ENCODE data around the gene SDR9C7.
"Not testable (repeated sequence)": the region's sequence is repeated elsewhere in the genome, so short reads cannot be mapped to it uniquely, and the experiment has no call there.

The SDR9C7 gene

DNA sequence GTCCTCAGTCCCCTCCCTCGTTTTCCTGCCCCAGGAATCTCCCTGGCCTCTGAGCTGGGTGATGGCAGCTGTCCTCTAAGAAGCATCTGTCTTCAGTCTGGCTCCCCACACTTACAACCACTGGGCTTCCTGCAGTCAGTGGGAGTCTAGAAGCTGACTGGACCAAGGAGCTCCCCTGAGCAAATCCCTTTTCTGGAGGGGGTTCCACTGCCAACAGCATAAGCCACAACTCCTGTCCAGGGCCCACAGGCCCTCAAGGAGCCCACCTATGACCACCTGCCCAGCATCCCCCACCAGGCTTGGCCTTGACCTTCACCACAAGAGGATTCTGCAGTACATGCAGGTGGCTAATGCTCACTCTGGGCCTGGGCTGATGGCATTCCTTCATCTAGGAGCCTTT lies 19.1 kb upstream of the SDR9C7 start:
- DNase-seq (ENCODE audit: low read depth), result no peak

DNA sequence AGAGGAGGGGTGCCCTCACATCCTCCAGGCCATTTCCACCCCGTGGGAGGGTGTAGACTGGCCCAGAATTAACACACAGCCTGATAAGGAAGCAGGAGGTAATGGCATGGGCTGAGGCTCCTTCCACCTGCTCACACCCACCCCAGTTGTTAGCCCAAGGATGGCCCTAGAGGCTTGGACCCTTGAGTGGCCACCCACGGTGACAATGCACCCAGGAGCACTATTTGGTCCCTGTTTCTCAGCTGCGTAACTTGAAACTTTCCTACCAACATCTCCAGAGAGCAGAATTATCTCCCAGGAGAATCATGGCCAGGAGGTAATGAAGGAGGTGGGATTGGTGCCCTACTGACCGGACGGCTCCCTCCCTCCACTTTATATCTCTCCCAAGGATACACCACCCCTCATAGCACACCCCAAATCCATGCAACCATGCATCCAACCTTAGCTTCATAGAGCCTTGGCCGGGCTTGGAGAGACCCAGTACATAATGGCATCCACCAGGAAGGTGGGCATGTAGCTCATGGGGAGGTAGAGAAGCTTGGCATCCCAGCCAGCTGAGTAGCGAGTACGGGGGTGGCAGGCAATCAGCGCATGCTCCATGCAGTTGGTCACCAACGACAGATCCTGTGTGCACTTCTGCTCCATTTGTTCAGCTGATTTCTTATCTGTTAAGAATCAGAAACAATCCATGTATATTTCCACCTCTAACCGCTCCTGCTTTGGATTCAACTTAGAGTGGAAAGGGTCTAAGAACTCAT lies 17.6 kb upstream of the SDR9C7 start:
- no peak for DNase-seq (ENCODE audit: low read depth)

DNA sequence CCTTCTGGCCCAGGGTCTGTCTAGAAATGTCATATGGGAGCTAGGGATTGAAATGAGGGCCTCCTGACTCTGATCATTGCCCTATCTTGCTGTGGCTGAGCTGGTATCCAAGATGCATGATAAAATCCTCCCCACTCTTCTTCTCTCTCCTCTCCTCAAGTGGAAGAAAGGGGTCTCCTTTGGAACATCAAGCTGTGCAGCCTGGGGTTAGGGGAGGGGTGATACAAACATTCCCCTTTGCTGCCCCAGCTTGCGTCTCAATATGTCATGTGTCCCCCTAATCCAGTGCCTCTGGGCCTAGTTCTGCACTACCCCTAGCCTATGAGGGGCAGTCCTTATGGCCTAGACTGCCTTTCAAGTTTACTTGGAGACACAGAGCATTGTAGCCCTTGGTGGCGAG lies 14.7 kb upstream of the SDR9C7 start:
- DNase-seq (ENCODE audit: low read depth), result no peak

DNA sequence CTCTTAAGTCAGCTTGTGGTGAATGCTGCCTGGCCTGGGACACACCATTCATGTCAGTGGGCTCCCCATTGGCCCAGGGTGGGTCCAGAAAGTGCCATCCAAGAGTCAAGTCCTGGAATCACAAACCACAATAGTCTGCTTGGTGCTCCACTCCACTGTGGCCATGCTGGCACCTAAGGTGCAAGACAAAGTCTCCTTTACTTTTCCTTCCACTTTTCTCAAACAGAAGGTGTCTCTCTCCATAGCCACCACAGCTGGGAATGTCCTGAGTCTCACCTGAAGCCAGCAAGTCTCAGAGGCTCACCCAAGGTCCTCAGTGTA lies 14.2 kb upstream of the SDR9C7 start:
- no peak for DNase-seq (ENCODE audit: low read depth)

DNA sequence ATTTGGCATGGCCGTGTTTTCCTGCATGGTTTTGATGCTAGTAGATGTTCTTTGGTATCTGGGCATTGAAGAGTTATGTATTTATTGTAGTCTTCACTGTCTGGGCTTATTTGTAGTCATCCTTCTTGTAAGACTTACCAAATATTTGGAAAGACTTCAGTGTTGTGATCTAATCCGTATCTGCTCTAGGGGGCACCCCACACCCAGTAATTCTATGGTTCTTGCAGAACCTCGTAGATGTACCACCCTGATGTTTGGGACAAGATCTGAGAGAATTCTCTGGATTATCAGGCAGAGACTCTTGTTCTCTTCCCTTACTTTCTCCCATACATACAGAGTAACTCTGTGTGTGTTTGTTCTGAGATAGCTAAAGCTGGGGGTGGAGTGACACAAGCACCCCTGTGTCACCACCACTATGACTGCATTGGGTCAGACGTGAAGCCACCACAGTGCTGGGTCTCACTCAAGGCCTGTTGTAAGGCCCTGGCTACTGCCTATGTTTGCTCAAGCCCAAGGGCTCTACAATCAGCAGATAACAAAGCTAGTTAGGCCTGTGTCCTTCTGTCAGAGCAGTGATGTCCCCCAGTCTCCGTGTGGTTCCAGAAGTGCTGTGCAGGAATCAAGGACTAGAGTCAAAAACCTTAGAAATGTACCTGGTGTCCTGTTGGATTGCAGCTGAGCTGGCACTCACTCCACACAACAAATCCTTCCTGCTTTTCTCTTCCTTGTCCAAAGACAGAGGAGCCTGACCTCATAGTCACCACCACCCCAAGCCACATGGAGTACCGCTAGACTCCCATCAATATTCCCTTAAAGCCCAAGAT lies 13.6 kb upstream of the SDR9C7 start:
- no peak for DNase-seq (ENCODE audit: low read depth)

DNA sequence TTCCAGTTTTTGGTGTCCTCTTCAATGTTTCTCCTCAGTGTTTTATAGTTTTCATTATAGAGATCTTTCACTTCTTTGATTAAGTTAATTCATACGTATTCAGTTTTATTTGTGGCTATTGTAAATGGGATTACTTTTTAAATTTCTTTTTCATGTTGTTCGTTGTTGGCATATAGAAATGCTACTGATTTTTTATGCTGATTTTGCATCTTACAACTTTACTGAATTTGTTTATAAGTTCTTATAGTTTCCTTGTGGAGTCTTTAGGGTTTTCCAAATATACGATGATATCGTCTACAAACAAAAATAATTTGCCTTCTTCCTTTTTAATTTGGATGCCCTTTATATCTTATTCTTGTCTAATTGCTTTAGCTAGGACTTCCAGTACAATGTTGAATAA lies 9.7 kb upstream of the SDR9C7 start:
- no peak for DNase-seq (ENCODE audit: low read depth)

DNA sequence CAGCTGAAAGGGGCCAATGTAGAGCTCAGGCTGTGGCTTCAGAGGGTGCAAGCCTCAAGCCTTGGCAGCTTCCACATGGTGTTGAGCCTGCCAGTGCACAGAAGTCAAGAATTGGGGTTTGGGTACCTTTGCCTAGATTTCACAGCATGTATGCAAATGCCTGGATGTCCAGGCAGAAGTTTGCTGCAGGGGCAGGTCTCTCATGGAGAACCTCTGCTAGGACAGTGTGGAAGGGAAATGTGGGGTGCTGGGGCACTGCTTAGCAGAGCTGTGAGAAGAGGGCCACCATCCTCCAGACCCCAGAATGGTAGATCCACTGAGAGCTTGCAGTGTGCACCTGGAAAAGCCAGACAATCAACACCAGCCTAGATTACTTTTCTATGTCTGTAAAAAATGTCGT lies 9.2 kb upstream of the SDR9C7 start:
- DNase-seq (ENCODE audit: low read depth), result not testable (repeated sequence)

DNA sequence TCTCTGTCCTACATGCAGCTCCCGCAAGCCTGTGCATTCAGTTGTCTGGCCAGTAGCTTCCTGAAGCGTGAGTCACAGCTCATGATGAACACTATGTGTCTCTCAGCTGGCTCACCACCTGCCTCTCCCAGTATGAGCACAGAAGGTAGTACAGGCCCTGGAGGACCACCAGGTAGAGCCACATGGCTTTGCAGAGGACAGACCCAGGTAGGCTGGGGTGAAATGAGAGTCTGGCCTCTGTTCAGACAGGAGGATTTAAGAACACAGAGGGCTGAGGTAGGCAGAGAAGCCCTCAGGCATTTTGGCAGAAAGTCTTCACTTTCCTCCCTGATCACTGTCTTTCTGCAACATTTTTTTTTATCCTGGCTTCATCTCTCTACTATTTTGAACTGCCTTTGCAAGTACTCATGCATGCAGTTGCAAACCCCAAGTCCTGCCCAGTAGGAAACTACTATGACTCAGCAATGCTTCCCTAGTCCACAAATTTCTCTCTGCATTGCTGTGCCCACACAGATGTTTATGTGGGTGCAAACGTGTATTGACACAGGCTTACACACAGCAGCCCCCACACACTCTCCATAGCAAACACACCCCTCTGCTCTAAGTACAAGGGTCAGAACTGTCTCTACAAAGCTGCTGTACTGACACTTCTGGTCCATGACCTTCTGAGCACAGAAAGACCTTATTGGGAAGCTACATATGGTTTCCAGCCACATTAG lies 7.2 kb upstream of the SDR9C7 start:
- DNase-seq (ENCODE audit: low read depth), result no peak

DNA sequence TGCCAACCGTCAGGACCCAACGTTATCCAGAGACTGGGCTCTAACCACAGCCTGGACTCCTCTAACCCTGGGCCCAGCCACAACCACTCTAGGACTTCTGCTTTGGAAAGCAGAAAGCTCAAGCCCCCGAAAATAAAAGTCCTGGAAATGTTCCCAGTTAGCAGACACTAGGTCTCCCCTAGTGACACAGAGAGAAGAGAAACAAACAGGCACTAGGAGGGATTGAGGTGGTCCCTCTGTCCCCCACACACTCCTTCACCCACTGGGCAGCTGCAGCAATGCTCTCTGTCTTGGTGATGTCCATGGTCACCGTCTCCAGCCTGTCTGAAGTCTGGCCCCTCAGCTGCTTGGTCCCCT lies 6.7 kb upstream of the SDR9C7 start:
- not testable (repeated sequence) for DNase-seq (ENCODE audit: low read depth)

DNA sequence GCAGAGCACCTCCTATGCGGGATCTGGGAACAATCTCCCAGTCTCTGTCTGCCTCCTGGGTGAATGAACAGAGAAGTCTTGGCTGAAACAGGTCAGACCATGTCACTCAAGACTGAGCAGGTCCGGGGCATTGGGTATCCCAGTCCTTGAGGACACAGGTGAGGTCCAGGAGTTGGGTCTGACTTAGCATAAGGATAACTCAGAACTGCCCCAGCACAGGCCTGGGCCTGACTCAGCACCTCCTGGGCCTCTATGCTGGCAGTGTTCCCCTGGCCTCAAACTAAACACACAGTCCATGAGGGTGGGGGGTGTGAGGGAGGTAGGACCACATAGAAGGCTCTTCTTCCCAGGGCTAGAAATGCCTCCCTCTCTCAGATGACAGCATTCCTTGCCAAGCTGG lies 1.5 kb upstream of the SDR9C7 start:
- no peak for DNase-seq (ENCODE audit: low read depth)

DNA sequence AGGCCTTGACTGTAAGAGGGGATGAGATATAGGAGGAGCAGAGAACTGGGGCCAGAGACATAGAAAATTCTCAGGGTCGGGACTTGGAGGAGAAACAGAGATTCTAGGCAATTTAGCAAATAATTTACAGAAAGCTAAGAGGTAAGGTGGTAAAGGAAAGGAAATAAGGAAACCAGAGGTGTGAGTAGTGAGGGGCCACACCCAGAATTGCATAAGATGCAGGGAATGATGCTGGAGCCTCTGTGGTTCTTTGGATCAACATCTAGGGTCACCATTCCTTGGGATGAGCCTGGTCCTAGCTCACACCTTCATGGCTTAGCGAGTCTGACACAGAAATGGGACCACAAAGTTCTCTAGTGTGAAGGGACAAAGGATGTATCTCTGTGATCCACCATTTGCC lies 949 bp upstream of the SDR9C7 start:
- no peak for DNase-seq (ENCODE audit: low read depth)

DNA sequence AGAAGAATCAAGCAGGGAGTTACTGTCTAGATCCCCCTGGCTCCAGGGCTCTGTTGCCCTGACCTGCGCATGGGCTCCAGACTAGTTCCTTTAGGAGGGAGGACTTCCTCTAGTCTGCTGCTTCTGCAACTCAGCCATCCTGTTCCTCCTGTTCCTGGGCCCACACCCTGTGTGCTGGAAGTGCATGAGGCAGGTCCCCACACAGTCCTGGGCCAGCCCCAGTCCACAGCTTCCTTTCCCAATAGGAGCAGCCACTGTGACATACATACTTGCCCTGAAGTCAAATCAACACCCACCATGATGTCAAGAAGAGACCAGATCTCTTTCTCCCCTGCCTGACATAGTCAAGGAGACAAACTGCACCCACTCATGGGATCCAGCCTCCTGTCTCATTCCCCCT lies 1.3 kb downstream of the SDR9C7 start:
- DNase-seq (ENCODE audit: low read depth), result no peak

DNA sequence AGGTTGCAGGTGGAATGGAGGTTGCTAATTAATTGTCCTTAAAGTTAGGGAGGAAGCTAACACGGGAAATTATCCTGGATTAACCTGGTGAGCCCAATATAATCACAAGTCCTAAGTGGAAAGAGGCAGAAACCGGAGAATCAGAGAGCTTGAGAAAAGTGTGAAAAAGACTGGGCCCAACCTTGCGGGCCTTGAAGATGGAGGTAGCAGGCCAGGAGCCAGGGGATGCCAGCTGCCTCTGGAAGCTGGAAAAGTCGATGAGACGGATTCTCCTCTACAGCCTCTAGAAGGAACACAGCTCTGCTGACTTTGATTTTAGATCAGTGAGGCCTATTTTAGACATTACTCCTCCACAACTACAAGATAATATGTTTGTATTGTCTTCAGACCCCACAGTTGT lies 2.1 kb downstream of the SDR9C7 start:
- no peak for DNase-seq (ENCODE audit: low read depth)

DNA sequence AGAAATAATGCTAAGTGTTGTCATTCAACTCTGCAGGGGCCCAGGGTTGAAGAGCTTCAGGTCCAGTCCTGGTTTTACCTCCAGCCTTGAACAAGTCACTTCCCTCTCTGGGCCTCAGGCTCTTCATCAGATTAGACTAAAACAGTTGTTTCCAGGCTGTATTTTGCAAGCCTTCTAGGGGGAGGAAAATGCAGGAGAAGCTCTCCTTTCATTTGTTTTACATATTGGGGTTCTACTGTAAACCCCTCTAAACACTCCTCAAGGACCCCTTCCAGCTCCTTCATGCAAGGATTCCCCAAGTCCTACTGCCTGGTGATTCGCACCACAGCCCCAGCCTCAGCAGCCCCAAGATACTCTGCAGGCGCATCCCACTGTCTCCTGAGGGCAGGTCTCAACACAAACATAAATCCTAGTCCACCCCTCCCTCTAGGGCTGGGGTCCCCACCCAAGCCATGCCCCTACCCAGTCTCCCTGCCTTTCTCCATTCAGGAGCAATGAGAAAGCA lies 2.7 kb downstream of the SDR9C7 start:
- no peak for DNase-seq (ENCODE audit: low read depth)

DNA sequence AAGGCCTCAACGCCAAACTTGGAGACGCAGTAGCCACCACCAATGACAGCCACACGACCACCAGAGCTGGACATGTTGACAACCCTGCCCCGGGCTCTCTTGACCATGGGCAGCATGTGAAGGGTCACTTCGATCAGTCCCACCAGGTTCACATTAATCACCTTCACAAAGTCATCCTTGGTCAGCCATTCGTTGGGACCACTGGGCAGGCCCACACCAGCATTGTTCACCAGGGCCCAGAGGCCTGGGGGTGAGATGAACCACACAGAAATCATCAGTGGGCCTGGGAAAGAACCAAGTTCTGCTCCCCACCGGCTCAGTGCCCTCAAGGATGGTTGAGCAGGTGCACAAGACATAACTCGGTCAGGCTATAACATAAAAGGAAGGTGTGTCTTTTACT lies 4.0 kb downstream of the SDR9C7 start:
- DNase-seq (ENCODE audit: low read depth), result no peak

DNA sequence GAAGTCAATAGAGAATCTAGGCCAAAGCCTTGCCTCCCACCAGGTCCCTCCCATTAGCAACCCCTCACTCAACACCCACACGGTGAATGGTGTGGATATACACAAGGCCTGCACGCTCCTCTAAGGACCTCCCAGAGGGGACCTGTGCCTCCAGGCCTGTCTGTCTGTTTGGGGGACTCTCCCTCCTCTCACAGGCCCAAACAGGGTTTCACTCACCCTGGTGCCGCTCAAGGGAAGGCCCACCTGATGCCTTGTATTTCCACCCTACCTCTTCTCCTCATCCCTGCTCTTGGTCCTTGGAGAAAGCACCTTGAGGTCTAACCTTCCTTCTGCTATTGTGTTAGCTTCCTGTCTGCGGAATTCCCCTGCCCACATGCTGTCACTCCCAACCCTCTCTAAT lies 4.4 kb downstream of the SDR9C7 start:
- DNase-seq (ENCODE audit: low read depth), result no peak

DNA sequence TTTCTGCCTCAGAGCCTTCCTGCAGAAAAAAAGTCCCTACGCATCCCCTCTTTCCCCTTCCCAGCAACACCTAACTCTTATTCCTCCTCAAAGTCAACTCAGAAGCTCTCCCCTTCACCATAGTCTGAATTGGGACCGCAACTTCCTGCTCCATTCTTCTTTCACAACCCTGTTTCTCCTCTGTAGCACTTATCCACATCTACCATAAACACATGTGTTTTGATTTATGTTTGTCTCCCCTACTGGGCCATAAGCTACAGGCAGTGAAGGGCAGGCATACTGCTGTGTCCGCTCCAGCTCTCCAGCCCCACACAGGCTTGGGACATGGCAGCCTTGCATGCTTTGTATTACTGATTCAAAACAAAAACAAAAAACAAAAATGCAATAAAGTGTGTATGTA lies 5.9 kb downstream of the SDR9C7 start:
- no peak for DNase-seq (ENCODE audit: low read depth)

DNA sequence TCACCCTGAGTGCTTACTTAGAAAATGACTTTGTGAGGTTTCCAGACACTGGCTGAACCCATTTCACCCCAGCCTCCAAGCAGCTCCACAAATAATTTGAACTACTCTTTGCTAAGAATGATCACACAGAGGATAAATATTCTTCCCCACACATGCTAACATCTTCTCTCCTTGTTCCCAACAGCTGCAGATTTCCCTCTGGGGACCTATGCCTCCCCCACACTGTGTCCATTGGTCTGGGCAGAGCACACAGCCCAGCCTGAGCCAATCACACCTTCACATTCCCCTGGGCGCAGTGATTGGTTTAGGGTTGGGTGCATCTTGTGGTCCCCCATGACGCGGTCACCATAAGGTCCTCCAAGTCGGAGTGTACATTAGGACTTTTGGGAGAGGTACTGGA lies 6.9 kb downstream of the SDR9C7 start:
- no peak for DNase-seq (ENCODE audit: low read depth)

DNA sequence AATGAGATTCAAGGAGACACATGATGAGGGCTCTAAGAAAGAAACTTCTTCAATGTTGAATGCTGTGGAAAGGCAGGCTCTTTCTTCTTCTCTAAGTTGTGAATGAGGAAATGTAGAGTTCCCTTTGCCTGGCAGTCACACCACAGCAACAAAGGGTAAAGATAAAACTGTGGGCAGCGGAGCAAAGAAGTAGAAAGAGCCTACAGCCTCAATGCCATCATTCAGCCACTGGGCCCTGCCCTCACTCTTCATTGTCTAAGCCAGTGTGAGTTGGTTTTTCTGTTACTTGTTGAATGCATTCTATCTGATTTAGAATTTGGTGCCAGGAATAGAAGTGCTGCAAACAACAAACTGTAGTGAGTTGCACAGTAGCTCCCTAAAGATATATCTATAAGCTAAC lies 12.2 kb downstream of the SDR9C7 start:
- DNase-seq (ENCODE audit: low read depth), result no peak

DNA sequence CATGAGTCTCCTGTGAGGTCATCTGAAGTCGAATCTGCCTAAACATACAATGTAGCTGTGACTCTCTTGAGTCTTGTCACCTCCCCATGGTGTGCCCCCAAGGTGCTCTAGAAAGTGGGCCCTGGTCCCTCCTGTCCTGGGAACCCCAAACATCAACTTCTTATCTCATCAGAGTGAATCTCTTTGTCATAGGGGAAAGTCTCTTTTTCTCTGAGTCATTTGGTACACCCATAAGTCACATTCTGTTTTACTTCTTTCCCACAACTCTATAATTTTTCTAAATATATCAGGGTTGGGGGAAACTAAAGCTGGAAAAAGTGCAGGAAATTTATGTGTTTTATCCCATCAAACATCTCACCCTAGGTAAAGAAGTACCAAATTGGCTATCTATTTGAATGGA lies 12.9 kb downstream of the SDR9C7 start:
- DNase-seq (ENCODE audit: low read depth), result no peak

DNA sequence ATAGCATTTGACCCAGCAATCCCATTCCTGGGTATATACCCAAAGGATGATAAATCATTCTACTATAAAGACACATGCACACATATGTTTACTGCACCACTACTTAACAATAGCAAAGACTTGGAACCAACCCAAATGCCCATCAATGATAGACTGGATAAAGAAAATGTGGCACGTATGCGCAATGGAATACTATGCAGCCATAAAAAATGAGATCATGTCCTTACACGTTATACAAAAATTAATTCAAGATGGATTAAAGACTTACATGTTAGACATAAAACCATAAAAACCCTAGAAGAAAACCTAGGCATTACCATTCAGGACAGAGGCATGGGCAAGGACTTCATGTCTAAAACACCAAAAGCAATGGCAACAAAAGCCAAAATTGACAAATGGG lies 16.1 kb downstream of the SDR9C7 start:
- not testable (repeated sequence) for DNase-seq (ENCODE audit: low read depth)

DNA sequence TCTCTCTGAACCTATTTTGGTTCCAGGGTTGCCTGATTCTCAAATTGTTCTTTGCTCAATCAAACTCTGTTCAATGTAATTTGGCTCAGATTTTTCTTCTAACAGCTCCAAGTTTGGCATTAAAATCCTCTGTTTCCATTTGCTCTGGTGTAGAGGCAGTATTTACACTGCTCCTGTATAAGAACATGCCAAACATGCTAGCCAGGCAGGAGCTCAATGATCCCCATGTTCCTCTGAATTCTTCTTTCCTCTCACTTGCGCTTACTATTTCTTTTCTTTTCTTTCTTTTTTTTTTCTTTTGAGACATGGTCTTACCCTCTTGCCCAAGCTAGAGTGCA lies 17.2 kb downstream of the SDR9C7 start:
- no peak for DNase-seq (ENCODE audit: low read depth)

DNA sequence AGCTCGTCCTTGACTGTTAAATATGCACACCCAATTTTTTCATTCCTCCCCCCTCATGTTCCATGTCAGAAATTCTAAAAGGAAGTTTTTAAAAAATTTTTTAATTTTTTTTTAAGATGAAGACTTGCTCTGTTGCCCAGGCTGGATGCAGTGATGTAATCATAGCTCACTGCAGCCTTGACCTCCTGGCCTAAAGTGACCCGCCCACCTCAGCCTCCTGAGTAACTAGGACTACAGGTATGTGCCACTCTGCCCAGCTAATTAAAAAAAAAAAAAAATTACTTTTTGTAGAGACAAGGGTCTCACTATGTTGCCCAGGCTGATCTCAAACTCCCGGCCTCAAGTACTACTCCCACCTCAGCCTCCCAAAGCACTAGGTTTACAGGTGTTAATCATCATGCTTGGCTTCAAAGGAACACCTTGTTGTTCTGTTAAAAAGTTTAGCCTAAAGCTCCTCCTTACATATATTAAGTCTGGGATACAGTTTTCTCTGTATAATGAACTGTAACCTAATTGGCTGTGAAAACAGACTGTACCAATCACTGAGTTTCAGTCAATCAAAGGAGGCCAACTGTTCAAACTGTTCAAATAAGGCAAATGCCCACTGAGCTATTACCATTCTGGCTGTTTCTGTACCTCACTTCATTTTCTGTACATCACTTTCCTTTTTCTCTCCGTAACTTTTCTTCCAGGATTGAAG lies 17.8 kb downstream of the SDR9C7 start:
- no peak for DNase-seq (ENCODE audit: low read depth)

All from activated T-helper 9 cell treated with anti-CD3 and anti-CD28 coated beads, Interleukin-2, amount 50 U/mL, for 16 hours (primary cell).